ENCODE results near the gene LEF1. TPM values are rescaled to one million over a fixed set of nuclear protein-coding genes. Genes with fewer than 3 reads are reported as not detected.

Gene LEF1
- total RNA-seq, 5 donors from 2014 or later (not counting 1 experiment from before 2014, with no cell fraction given) = 412 to 776 (median 500) TPM

GRCh38 chr4:108097990-108098553, 70.7 kb downstream of the LEF1 start:
- ChIA-PET CTCF (interaction anchor here in 1 of 2 donors (0.6 to 2.1 kb wide), 2 partner anchors 14 to 34 kb away, joined by 3 to 6 read pairs; no protein-coding TSS in a partner anchor), POLR2A (interaction anchor here in 1 of 2 donors (0.5 kb wide), 1 partner anchor 67 kb away, joined by 3 read pairs; no protein-coding TSS in a partner anchor)
- no peak overlapping the region for H3K27ac ChIP-seq (ENCODE audit: low read length)
- H3K27me3 ChIP-seq (replicated peaks in 1 of 2; ENCODE audit: control insufficient read depth in 2 of 2, extremely low read depth in 1 of 2, insufficient read depth in 2 of 2, low read length in 1 of 2) = no peaks in the 10 kb centered on the region
- no peaks in the 10 kb centered on the region for H3K9me3 ChIP-seq
- Mint-ChIP-seq H3K27me3 (no peaks in the 10 kb centered on the region), H3K9me3 (no peaks in the 10 kb centered on the region), H3K4me1 (peaks cover 94 to 99% (median 95%) of the 10 kb centered on the region in 3 donors), H3K4me3 (peak overlapping the region in 1 of 3 donors; percentile 57), H3K27ac (peak overlapping the region; percentile 21 to 71), H3K36me3 (peaks cover 51% of the 10 kb centered on the region)
- 100% methylated on average over 1 of the region's 5 CpGs for WGBS (ENCODE audit: insufficient coverage)
- H3K4me3 ChIP-seq (ENCODE audit: control insufficient read depth in 1 of 2, extremely low read depth in 1 of 2, low read length in 1 of 2) = no peak overlapping the region
- peaks cover 46 to 85% of the 10 kb centered on the region in 2 experiments for H3K4me1 ChIP-seq (ENCODE audit: control insufficient read depth in 1 of 2, extremely low read depth in 1 of 2, insufficient read depth in 2 of 2, low read length in 2 of 2)
- DNase-seq (peak in 1 of 35 experiments; percentile 32), ATAC-seq (replicated peaks in 1 of 4) (peak in 2 of 4 experiments; percentile 33 to 57)
- peaks cover 5 to 23% of the 10 kb centered on the region in 2 donors for H3K36me3 ChIP-seq (ENCODE audit: control insufficient read depth in 2 of 2, extremely low read depth in 1 of 2, insufficient read depth in 1 of 2, low read length in 1 of 2)

GRCh38 chr4:108094923-108095482, 73.7 kb downstream of the LEF1 start:
- Histone ChIP-seq H3K4me3 (ENCODE audit: control insufficient read depth in 1 of 2, extremely low read depth in 1 of 2, low read length in 1 of 2) (no peak overlapping the region), H3K36me3 (ENCODE audit: control insufficient read depth in 2 of 2, extremely low read depth in 1 of 2, insufficient read depth in 1 of 2, low read length in 1 of 2) (peaks cover 5 to 29% of the 10 kb centered on the region in 2 donors), H3K27ac (ENCODE audit: low read length) (peak overlapping the region; percentile 21), H3K27me3 (replicated peaks in 1 of 2; ENCODE audit: control insufficient read depth in 2 of 2, extremely low read depth in 1 of 2, insufficient read depth in 2 of 2, low read length in 1 of 2) (no peaks in the 10 kb centered on the region), H3K4me1 (ENCODE audit: control insufficient read depth in 1 of 2, extremely low read depth in 1 of 2, insufficient read depth in 2 of 2, low read length in 2 of 2) (peaks cover 38 to 70% of the 10 kb centered on the region in 2 experiments), H3K9me3 (no peaks in the 10 kb centered on the region)
- no peaks in the 10 kb centered on the region for H3K27me3 Mint-ChIP-seq
- ChIA-PET POLR2A (no interaction called here), CTCF (interaction anchor here (0.7 to 1.2 kb wide), 5 partner anchors 8 to 74 kb away, joined by 3 to 5 read pairs (median 3); partner anchors contain the start of gene LEF1 (in 1 of the 2))
- no peaks in the 10 kb centered on the region for H3K9me3 Mint-ChIP-seq
- no CpG with 5 or more reads among the region's 5 CpGs for WGBS (ENCODE audit: insufficient coverage)
- peak in 1 of 35 experiments; percentile 35 for DNase-seq
- peak; percentile 14 to 48 (median 24) for ATAC-seq (replicated peaks in 1 of 4)
- H3K36me3 Mint-ChIP-seq = peaks cover 39% of the 10 kb centered on the region
- peak overlapping the region; percentile 28 to 57 (median 34) for H3K4me3 Mint-ChIP-seq
- peaks cover 87 to 94% (median 87%) of the 10 kb centered on the region in 3 donors for H3K4me1 Mint-ChIP-seq
- H3K27ac Mint-ChIP-seq = peak overlapping the region; percentile 66 to 83

DNA sequence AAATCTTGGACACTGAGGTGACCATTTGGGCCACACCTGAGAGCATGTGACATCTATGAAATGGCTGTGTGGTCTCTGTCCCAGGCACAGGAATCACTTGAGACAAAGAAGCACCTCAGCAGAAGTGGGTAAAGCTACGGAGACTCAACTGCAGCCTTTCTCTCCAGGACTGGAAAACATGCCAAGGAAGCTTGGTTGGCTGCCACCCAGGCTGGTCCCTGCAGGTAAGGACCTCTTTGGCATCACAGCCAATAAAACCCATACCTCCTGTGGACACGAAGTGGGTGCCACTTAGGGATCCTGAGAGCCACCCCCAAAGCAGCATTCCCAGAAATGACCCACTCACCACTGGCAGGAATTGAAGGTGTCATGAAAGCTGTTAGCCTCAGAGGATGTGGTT, 74.6 kb downstream of the LEF1 start:
- peaks cover 45% of the 10 kb centered on the region for H3K36me3 Mint-ChIP-seq

GRCh38 chr4:108092288-108092687, 76.4 kb downstream of the LEF1 start:
- no peak overlapping the region for H3K4me3 ChIP-seq (ENCODE audit: control insufficient read depth in 1 of 2, extremely low read depth in 1 of 2, low read length in 1 of 2)
- Mint-ChIP-seq H3K36me3 (peaks cover 51% of the 10 kb centered on the region), H3K9me3 (no peaks in the 10 kb centered on the region), H3K4me3 (peak overlapping the region; percentile 22 to 31 (median 29)), H3K4me1 (peaks cover 88 to 92% (median 89%) of the 10 kb centered on the region in 3 donors), H3K27me3 (no peaks in the 10 kb centered on the region), H3K27ac (peak overlapping the region; percentile 76 to 79)
- 100% methylated on average over 1 of the region's 2 CpGs for WGBS (ENCODE audit: insufficient coverage)
- H3K4me1 ChIP-seq (ENCODE audit: control insufficient read depth in 1 of 2, extremely low read depth in 1 of 2, insufficient read depth in 2 of 2, low read length in 2 of 2) = peaks cover 34 to 65% of the 10 kb centered on the region in 2 experiments
- ChIA-PET CTCF (interaction anchor here (0.6 to 1.0 kb wide), 2 partner anchors 57 to 476 kb away, joined by 3 read pairs; no protein-coding TSS in a partner anchor), POLR2A (interaction anchor here (0.5 to 1.6 kb wide), 6 partner anchors 9 to 38 kb away, joined by 3 to 13 read pairs (median 6); no protein-coding TSS in a partner anchor)
- H3K27ac ChIP-seq (ENCODE audit: low read length) = no peak overlapping the region
- ATAC-seq (replicated peaks in 1 of 4) (no peak), DNase-seq (no peak)
- H3K27me3 ChIP-seq (replicated peaks in 1 of 2; ENCODE audit: control insufficient read depth in 2 of 2, extremely low read depth in 1 of 2, insufficient read depth in 2 of 2, low read length in 1 of 2) = no peaks in the 10 kb centered on the region
- no peaks in the 10 kb centered on the region for H3K9me3 ChIP-seq
- H3K36me3 ChIP-seq (ENCODE audit: control insufficient read depth in 2 of 2, extremely low read depth in 1 of 2, insufficient read depth in 1 of 2, low read length in 1 of 2) = peaks cover 12 to 47% of the 10 kb centered on the region in 2 donors

More for the DNA sequence above, 74.6 kb downstream of the LEF1 start:
- Mint-ChIP-seq H3K27ac (peak overlapping the region; percentile 66 to 83), H3K4me3 (peak overlapping the region in 1 of 3 donors; percentile 57), H3K9me3 (no peaks in the 10 kb centered on the region), H3K27me3 (no peaks in the 10 kb centered on the region), H3K4me1 (peaks cover 88 to 94% (median 88%) of the 10 kb centered on the region in 3 donors)
- H3K36me3 ChIP-seq (ENCODE audit: control insufficient read depth in 2 of 2, extremely low read depth in 1 of 2, insufficient read depth in 1 of 2, low read length in 1 of 2) = peaks cover 5 to 32% of the 10 kb centered on the region in 2 donors
- H3K27ac ChIP-seq (ENCODE audit: low read length) = no peak overlapping the region
- no peaks in the 10 kb centered on the region for H3K27me3 ChIP-seq (replicated peaks in 1 of 2; ENCODE audit: control insufficient read depth in 2 of 2, extremely low read depth in 1 of 2, insufficient read depth in 2 of 2, low read length in 1 of 2)
- ChIA-PET POLR2A (interaction anchor here (0.9 to 1.0 kb wide), 2 partner anchors 19 to 48 kb away, joined by 3 read pairs; no protein-coding TSS in a partner anchor), CTCF (interaction anchor here (0.6 to 1.1 kb wide), 6 partner anchors 7 to 478 kb away, joined by 3 to 5 read pairs (median 3); no protein-coding TSS in a partner anchor)
- DNase-seq (no peak), ATAC-seq (replicated peaks in 1 of 4) (no peak)
- 90% methylated on average over 1 of the region's 2 CpGs for WGBS (ENCODE audit: insufficient coverage)
- H3K4me1 ChIP-seq (ENCODE audit: control insufficient read depth in 1 of 2, extremely low read depth in 1 of 2, insufficient read depth in 2 of 2, low read length in 2 of 2) = peaks cover 38 to 69% of the 10 kb centered on the region in 2 experiments
- no peaks in the 10 kb centered on the region for H3K9me3 ChIP-seq
- H3K4me3 ChIP-seq (ENCODE audit: control insufficient read depth in 1 of 2, extremely low read depth in 1 of 2, low read length in 1 of 2) = no peak overlapping the region

- POLR2A ChIA-PET = interaction anchor here in 1 of 2 donors (0.6 kb wide), 2 partner anchors 9 to 17 kb away, joined by 3 to 6 read pairs; no protein-coding TSS in a partner anchor
- WGBS (ENCODE audit: insufficient coverage) = no CpG with 5 or more reads among the region's 6 CpGs
- DNase-seq = no peak
- H3K27ac Mint-ChIP-seq = peak overlapping the region; percentile 76 to 77
- peaks cover 14 to 56% of the 10 kb centered on the region in 2 donors for H3K36me3 ChIP-seq (ENCODE audit: control insufficient read depth in 2 of 2, extremely low read depth in 1 of 2, insufficient read depth in 1 of 2, low read length in 1 of 2)
- no peak overlapping the region for H3K4me3 ChIP-seq (ENCODE audit: control insufficient read depth in 1 of 2, extremely low read depth in 1 of 2, low read length in 1 of 2)
- CTCF ChIA-PET = interaction anchor here (0.6 to 1.0 kb wide), 3 partner anchors 7 to 14 kb away, joined by 3 to 5 read pairs (median 3); no protein-coding TSS in a partner anchor
- H3K4me1 Mint-ChIP-seq = peaks cover 75 to 82% (median 78%) of the 10 kb centered on the region in 3 donors
- no peaks in the 10 kb centered on the region for H3K27me3 ChIP-seq (replicated peaks in 1 of 2; ENCODE audit: control insufficient read depth in 2 of 2, extremely low read depth in 1 of 2, insufficient read depth in 2 of 2, low read length in 1 of 2)
- H3K27me3 Mint-ChIP-seq = no peaks in the 10 kb centered on the region
- H3K36me3 Mint-ChIP-seq = peaks cover 42% of the 10 kb centered on the region
- ATAC-seq (replicated peaks in 1 of 4) = no peak
- H3K9me3 Mint-ChIP-seq = no peaks in the 10 kb centered on the region
- H3K4me1 ChIP-seq (ENCODE audit: control insufficient read depth in 1 of 2, extremely low read depth in 1 of 2, insufficient read depth in 2 of 2, low read length in 2 of 2) = peaks cover 5 to 42% of the 10 kb centered on the region in 2 experiments
- no peaks in the 10 kb centered on the region for H3K9me3 ChIP-seq
- H3K27ac ChIP-seq (ENCODE audit: low read length) = no peak overlapping the region
- H3K4me3 Mint-ChIP-seq = peak overlapping the region in 2 of 3 donors; percentile 1 to 37
These were observed 81.3 kb downstream of the LEF1 start for GRCh38 chr4:108087293-108087967.

Data from T-cell (primary cell).